GM12878 (cell line): ENCODE data around the gene RABEP2. TPM values are rescaled to one million over a fixed set of nuclear protein-coding genes. Genes with fewer than 3 reads are reported as not detected.
A peak's percentile ranks its signal among the peaks of the same experiment; 100 is the strongest.

Source experiments
- ATAC-seq: fragments of 200-7000 bp; cut with Tn5 transposase; 3 replicates; pipeline ENCODE4 v1.9.1; 2020; ENCODE audit warnings: mild to moderate bottlenecking, moderate library complexity
- BruUV-seq: library from RNA; stranded (reverse); fragments of 400-500 nt; replicated peaks from 2 replicates; lab custom pipeline; 2021; lab: Mats Ljungman, UMichigan
- CTCF ChIA-PET: fragments of 300-600 bp; sonication (Branson Sonifier 250); formaldehyde crosslinking; extraction: SDS; loops from one replicate; lab custom pipeline; 2021; ENCODE audit warnings: inconsistent platforms; lab: Yijun Ruan, JAX
- POLR2A ChIA-PET: fragments of 350-600 bp; formaldehyde crosslinking; extraction: SDS; loops from one replicate; lab custom pipeline; 2021; ENCODE audit warnings: inconsistent platforms; lab: Charles Lee
- RAD21 ChIA-PET: fragments of 300-600 bp; sonication (Branson Sonifier 250); formaldehyde crosslinking; loops from one replicate; lab custom pipeline; 2023; ENCODE audit warnings: antibody characterized with exemption; ENCODE audit not compliant: unreplicated experiment; lab: Charles Lee
- SMC1A ChIA-PET: fragments of 300-600 bp; sonication (Branson Sonifier 250); formaldehyde crosslinking; loops from one replicate; lab custom pipeline; 2023; ENCODE audit not compliant: unreplicated experiment, uncharacterized antibody; lab: Charles Lee
- DNase-seq: peaks from one replicate; pipeline ENCODE4 v3.0.0-alpha.2; 2011; ENCODE audit warnings: low read depth, low spot score
- FAIRE-seq: peaks from 3 replicates; lab custom pipeline; 2011; peaks lifted over from hg19 to GRCh38; lab: Jason Lieb, UNC
- H2AFZ ChIP-seq: 2 replicates; pipeline ENCODE4 v1.6.0; 2011; ENCODE audit warnings: low read depth, low read length, control low read depth; ENCODE audit not compliant: control insufficient read depth
- H3K27ac ChIP-seq: 2 replicates; pipeline ENCODE4 v1.5.1; 2011; ENCODE audit warnings: control low read depth; ENCODE audit not compliant: control insufficient read depth, insufficient read depth
- H3K27me3 ChIP-seq, 2 experiments: replicated peaks in 1 of 2; 2 replicates each; pipeline versions ENCODE4 v1.6.0 to v1.6.1; 2011; ENCODE audit warnings: low read length in 1 of 2; ENCODE audit not compliant: control insufficient read depth in 2 of 2, insufficient read depth in 2 of 2
- H3K36me3 ChIP-seq, 2 experiments: 2 replicates each; pipeline ENCODE4 v1.5.1; 2011; ENCODE audit warnings: low read length in 1 of 2; ENCODE audit not compliant: control insufficient read depth in 2 of 2, insufficient read depth in 2 of 2
- H3K4me1 ChIP-seq: 2 replicates; pipeline ENCODE4 v1.6.1; 2011; ENCODE audit warnings: mild to moderate bottlenecking, low read length, moderate library complexity, mixed read lengths; ENCODE audit not compliant: control insufficient read depth, insufficient read depth
- H3K4me2 ChIP-seq: 2 replicates; pipeline ENCODE4 v1.6.0; 2011; ENCODE audit warnings: control low read depth; ENCODE audit not compliant: control insufficient read depth, insufficient read depth
- H3K4me3 ChIP-seq: fragments of 200-600 bp; sonication (generic); 2 replicates; pipeline ENCODE4 v1.5.1; 2016
- H3K79me2 ChIP-seq: 2 replicates; pipeline ENCODE4 v1.6.0; 2011; ENCODE audit warnings: low read length; ENCODE audit not compliant: control insufficient read depth, insufficient read depth
- H3K9ac ChIP-seq: 2 replicates; pipeline ENCODE4 v1.8.0; 2011; ENCODE audit warnings: low read length, control low read depth, mixed read lengths; ENCODE audit not compliant: control insufficient read depth, insufficient read depth
- H3K9me3 ChIP-seq: replicated peaks from 3 replicates; pipeline ENCODE4 v1.5.1; 2011; ENCODE audit warnings: mild to moderate bottlenecking, low read length; ENCODE audit not compliant: control insufficient read depth, insufficient read depth
- H4K20me1 ChIP-seq: 2 replicates; pipeline ENCODE4 v1.6.0; 2011; ENCODE audit not compliant: control insufficient read depth, insufficient read depth
- CEBPB ChIP-seq, 2 experiments: fragments of 150-350 bp in 1 of 2; IDR thresholded peaks; 2 replicates each; pipeline ENCODE4 v1.6.1; 2012 to 2014; ENCODE audit warnings: low read depth in 2 of 2, low read length in 2 of 2, borderline replicate concordance in 1 of 2, inconsistent platforms in 1 of 2
- E2F8 ChIP-seq: fragments of 450-650 bp; IDR thresholded peaks from 2 replicates; pipeline ENCODE4 v1.6.1; 2018; ENCODE audit warnings: mild to moderate bottlenecking, low read depth, moderate library complexity; ENCODE audit not compliant: partially characterized antibody
- FOS ChIP-seq: IDR thresholded peaks from 3 replicates; pipeline ENCODE4 v1.6.1; 2011; ENCODE audit warnings: borderline replicate concordance; ENCODE audit not compliant: insufficient read length; ENCODE audit errors: extremely low read depth
- IKZF1 ChIP-seq: fragments of 450-650 bp; conservative IDR thresholded peaks from 2 replicates; pipeline ENCODE4 v1.6.1; 2017; ENCODE audit warnings: antibody characterized with exemption, mild to moderate bottlenecking
- MEF2B ChIP-seq: fragments of 450-650 bp; IDR thresholded peaks from 2 replicates; pipeline ENCODE4 v1.6.1; 2018; ENCODE audit warnings: mild to moderate bottlenecking, moderate library complexity; ENCODE audit not compliant: partially characterized antibody, poor library complexity, severe bottlenecking
- NFYA ChIP-seq: IDR thresholded peaks from 2 replicates; pipeline ENCODE4 v1.6.1; 2011; ENCODE audit warnings: low read depth, mild to moderate bottlenecking, low read length, improper control_type of control experiment, borderline replicate concordance
- PML ChIP-seq: IDR thresholded peaks from 2 replicates; pipeline ENCODE4 v1.6.1; 2012; ENCODE audit warnings: low read length, inconsistent platforms
- RCOR1 ChIP-seq: conservative IDR thresholded peaks from 2 replicates; pipeline ENCODE4 v1.6.1; 2012; ENCODE audit warnings: low read depth, low read length, improper control_type of control experiment
- SP1 ChIP-seq: IDR thresholded peaks from one replicate; pipeline ENCODE4 v1.6.1; 2011; ENCODE audit warnings: low read depth, low read length
- WGBS: methylation state at CpG from one replicate; pipeline ENCODE4 v1.1.6; 2016; ENCODE audit warnings: low lambda C conversion rate; ENCODE audit not compliant: insufficient replicate concordance, insufficient coverage; ENCODE audit errors: missing lambda C conversion rate; 5-methylcytosine and 5-hydroxymethylcytosine counted together
- in situ Hi-C: fragments of 300-500 bp; cut with MboI; formaldehyde crosslinking; loops from 9 replicates; pipeline ENCODE4 v1.14.3; 2018; ENCODE audit warnings: mixed read lengths
- intact Hi-C: fragments of 100-400 bp; cut with micrococcal nuclease; formaldehyde crosslinking; loops from one replicate; pipeline ENCODE4 v1.14.2; 2022; ENCODE audit not compliant: unreplicated experiment
- polyA plus RNA-seq, 11 experiments: library from polyadenylated mRNA; depleted of rRNA in 4 of 11; unstranded in 6 of 11; stranded (reverse) in 5 of 11; fragments of >200 nt; fragmentation: Nextera tagmentation in 4 of 11; fragmentation: Illumina TruSeq in 1 of 11; extraction: Ambion mirVana in 4 of 11; extraction: Trizol in 1 of 11; gene quantifications; 1 replicate in 1 of 11; 2 replicates in 10 of 11; pipeline versions ENCODE4 v1.2.1 to v1.2.3, GENCODE V29; 2011 to 2016; ENCODE audit warnings: inconsistent platforms in 2 of 11, missing spikeins in 2 of 11, low read depth in 1 of 11
- total RNA-seq, 4 experiments: library from RNA; depleted of rRNA in 3 of 4; stranded (reverse); fragments of >200 nt in 3 of 4; fragmentation: Illumina TruSeq in 1 of 4; extraction: Trizol in 1 of 4; gene quantifications; 2 replicates each; pipeline versions ENCODE4 v1.2.1 to v1.2.3, GENCODE V29; 2013 to 2021
- TF ChIP-seq, protein P1 (sequence below): fragments of 450-650 bp; formaldehyde crosslinking; IDR thresholded peaks from 2 replicates; pipeline ENCODE4 v1.4.0; 2022; ENCODE audit warnings: mild to moderate bottlenecking, moderate library complexity
- TF ChIP-seq, protein P2 (sequence below): fragments of 450-650 bp; IDR thresholded peaks from 2 replicates; pipeline ENCODE4 v1.6.1; 2017; ENCODE audit warnings: mild to moderate bottlenecking, moderate library complexity

RABEP2 gene
- total and polyA plus RNA-seq, 10 of the 15 experiments (the other 5 are each of a cell fraction or from before 2014, with no cell fraction given) = 0.47 to 33.2 (median 18.6) TPM

DNA sequence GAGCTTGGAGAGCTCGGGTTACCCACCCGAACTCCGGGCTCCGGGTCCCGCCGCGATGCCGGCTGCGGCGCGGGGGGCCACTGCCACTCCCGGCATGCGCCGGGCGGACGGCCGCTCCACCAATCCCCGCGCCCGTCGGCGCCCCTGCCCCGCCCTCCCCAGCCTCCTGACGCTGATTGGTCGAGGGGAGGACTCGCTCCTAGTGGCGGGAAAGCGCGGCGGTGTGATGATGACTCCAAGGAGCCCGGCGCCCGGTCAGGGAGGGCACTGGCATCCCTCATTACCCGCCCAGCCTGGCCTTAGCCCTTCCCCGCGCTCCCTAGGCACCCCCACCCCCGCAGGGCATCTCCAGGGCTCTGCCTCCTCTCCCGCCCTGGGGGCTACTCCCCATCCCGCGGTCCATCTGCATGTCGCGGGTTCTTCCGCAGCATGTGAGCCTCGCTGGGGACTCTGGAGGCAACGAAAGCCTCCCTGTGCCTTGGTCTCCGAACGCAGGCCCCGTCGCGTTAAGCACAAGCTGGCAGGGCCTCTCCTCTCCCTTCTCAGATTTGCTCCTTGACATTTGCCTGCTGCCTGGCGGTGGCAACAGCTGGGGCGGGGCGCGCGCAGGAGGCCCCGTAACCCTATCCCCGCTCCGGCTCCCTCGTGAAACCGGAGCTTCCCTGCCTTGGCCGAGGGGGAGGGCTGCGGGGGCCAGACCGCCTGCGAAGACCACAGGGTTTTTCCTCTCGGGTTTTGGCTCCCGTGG lies 45.0 kb downstream of the RABEP2 start:
- CTCF ChIA-PET = interaction anchor here (1.0 to 2.4 kb wide), 5 partner anchors 11 to 65 kb away, joined by 3 to 10 read pairs (median 7); partner anchors contain the start of genes CD19 and SH2B1
- peak overlapping the region; percentile 37; the same call in 1 of the 2 replicates for H3K27ac ChIP-seq
- no peak for TF ChIP-seq CEBPB (IDR thresholded peaks at IDR 0.05; ENCODE audit: borderline replicate concordance in 1 of 2, low read depth in 2 of 2, low read length in 2 of 2)
- no peak for TF ChIP-seq PML
- TF ChIP-seq NFYA = peak; percentile 15; the same call in 1 of the 2 replicates
- TF ChIP-seq E2F8 = peak; percentile 79
- TF ChIP-seq FOS = peak; percentile 16
- TF ChIP-seq SP1 = peak; percentile 79
- TF ChIP-seq, protein P1, sequence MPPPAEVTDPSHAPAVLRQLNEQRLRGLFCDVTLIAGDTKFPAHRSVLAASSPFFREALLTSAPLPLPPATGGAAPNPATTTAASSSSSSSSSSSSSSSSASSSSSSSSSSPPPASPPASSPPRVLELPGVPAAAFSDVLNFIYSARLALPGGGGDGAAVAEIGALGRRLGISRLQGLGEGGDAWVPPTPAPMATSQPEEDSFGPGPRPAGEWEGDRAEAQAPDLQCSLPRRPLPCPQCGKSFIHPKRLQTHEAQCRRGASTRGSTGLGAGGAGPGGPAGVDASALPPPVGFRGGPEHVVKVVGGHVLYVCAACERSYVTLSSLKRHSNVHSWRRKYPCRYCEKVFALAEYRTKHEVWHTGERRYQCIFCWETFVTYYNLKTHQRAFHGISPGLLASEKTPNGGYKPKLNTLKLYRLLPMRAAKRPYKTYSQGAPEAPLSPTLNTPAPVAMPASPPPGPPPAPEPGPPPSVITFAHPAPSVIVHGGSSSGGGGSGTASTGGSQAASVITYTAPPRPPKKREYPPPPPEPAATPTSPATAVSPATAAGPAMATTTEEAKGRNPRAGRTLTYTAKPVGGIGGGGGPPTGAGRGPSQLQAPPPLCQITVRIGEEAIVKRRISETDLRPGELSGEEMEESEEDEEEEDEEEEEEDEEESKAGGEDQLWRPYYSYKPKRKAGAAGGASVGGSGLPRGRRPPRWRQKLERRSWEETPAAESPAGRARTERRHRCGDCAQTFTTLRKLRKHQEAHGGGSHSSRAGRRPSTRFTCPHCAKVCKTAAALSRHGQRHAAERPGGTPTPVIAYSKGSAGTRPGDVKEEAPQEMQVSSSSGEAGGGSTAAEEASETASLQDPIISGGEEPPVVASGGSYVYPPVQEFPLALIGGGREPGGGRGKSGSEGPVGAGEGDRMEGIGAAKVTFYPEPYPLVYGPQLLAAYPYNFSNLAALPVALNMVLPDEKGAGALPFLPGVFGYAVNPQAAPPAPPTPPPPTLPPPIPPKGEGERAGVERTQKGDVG (CRISPR knock-in tag) = no peak
- TF ChIP-seq MEF2B = no peak
- TF ChIP-seq RCOR1 = no peak
- TF ChIP-seq, protein P2, sequence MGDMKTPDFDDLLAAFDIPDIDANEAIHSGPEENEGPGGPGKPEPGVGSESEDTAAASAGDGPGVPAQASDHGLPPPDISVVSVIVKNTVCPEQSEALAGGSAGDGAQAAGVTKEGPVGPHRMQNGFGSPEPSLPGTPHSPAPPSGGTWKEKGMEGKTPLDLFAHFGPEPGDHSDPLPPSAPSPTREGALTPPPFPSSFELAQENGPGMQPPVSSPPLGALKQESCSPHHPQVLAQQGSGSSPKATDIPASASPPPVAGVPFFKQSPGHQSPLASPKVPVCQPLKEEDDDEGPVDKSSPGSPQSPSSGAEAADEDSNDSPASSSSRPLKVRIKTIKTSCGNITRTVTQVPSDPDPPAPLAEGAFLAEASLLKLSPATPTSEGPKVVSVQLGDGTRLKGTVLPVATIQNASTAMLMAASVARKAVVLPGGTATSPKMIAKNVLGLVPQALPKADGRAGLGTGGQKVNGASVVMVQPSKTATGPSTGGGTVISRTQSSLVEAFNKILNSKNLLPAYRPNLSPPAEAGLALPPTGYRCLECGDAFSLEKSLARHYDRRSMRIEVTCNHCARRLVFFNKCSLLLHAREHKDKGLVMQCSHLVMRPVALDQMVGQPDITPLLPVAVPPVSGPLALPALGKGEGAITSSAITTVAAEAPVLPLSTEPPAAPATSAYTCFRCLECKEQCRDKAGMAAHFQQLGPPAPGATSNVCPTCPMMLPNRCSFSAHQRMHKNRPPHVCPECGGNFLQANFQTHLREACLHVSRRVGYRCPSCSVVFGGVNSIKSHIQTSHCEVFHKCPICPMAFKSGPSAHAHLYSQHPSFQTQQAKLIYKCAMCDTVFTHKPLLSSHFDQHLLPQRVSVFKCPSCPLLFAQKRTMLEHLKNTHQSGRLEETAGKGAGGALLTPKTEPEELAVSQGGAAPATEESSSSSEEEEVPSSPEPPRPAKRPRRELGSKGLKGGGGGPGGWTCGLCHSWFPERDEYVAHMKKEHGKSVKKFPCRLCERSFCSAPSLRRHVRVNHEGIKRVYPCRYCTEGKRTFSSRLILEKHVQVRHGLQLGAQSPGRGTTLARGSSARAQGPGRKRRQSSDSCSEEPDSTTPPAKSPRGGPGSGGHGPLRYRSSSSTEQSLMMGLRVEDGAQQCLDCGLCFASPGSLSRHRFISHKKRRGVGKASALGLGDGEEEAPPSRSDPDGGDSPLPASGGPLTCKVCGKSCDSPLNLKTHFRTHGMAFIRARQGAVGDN = peak; percentile 44; the same call in 1 of the 2 replicates
- 0 out of 2 replicates have a peak, but pooled peaks have one; percentile 13 for TF ChIP-seq IKZF1

More for the DNA sequence above, 45.0 kb downstream of the RABEP2 start:
- ATAC-seq (peak; percentile 96), DNase-seq (peak; percentile 46), FAIRE-seq (peak; percentile 27)
- RAD21 ChIA-PET = interaction anchor here (1.1 to 2.7 kb wide), 5 partner anchors 34 to 65 kb away, joined by 3 to 13 read pairs (median 5); partner anchors contain the start of genes CD19 and TUFM
- Histone ChIP-seq H3K4me3 (peak overlapping the region; percentile 95), H3K9ac (peak overlapping the region; percentile 77), H3K27me3 (no peaks in the 10 kb centered on the region), H2AFZ (peak overlapping the region; percentile 85), H3K36me3 (no peaks in the 10 kb centered on the region), H3K4me1 (peaks cover 13% of the 10 kb centered on the region), H4K20me1 (no peaks in the 10 kb centered on the region), H3K9me3 (no peaks in the 10 kb centered on the region), H3K79me2 (no peaks in the 10 kb centered on the region), H3K4me2 (peak overlapping the region; percentile 98)
- no TSS peak for BruUV-seq
- in situ Hi-C loops (loop anchor here (5.0 kb wide), 1 partner anchor 37 kb away; no protein-coding TSS in a partner anchor), intact Hi-C loops (loop anchor here (2.0 to 5.0 kb wide), 2 partner anchors 33 to 52 kb away; partner anchors contain the start of genes CD19 and TUFM)
- 17% methylated on average over 45 of the region's 66 CpGs for WGBS
- SMC1A ChIA-PET = interaction anchor here (0.9 to 2.3 kb wide), 6 partner anchors 12 to 65 kb away, joined by 3 to 26 read pairs (median 5); no protein-coding TSS in a partner anchor
- POLR2A ChIA-PET = interaction anchor here (0.6 to 1.8 kb wide), 8 partner anchors 17 to 71 kb away, joined by 3 to 5 read pairs (median 4); partner anchors contain the start of genes CD19, NFATC2IP and TUFM
